Activated CD4-positive, alpha-beta T cell treated with anti-CD3 and anti-CD28 coated beads for 4 hours (primary cell): ENCODE data around the gene CTNNA2.

ENCODE experiments used
- DNase-seq, 2 donors: peaks; one replicate each; pipeline ENCODE4 v3.0.0-alpha.2; 2020

CTNNA2 gene

DNA sequence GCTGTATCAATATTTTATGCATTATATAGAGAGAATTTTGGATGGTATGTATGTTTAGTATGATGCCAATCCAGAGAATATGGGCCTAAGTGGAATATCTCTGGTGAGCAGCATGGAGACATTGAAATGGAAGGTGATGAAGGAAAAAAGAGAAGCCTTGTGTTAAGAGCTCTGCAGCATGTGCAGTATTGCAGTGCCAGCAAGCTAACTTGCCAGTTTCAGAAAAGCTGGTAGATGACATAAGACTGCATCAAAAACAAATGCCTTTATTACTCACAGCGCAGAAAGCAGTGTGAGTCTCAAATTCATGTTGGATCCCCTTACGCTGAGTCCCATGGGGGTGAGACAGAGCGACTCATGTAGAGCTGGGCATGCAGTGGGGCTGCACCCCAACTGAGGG, 280.2 kb downstream of the CTNNA2 start:
- no peak for DNase-seq

DNA sequence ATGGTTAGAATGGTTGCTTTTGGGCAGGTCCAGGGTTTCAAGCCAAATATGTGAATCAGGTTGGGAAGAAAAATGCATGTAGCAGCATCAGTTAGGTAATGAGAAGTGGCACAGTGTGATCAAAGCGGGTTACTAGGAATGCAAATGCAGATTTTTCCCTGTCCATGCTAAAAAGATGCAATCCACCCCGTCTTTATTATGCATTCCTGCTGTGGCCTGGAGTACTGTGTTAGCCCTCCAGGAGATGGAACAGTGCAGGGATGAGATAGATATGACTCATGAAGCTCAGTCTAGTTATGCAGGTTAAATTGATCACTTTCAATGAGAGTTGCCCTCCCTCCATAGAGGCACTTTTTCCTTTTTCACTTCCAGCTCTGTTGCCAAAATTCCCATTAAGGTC, 283.8 kb downstream of the CTNNA2 start:
- no peak for DNase-seq

DNA sequence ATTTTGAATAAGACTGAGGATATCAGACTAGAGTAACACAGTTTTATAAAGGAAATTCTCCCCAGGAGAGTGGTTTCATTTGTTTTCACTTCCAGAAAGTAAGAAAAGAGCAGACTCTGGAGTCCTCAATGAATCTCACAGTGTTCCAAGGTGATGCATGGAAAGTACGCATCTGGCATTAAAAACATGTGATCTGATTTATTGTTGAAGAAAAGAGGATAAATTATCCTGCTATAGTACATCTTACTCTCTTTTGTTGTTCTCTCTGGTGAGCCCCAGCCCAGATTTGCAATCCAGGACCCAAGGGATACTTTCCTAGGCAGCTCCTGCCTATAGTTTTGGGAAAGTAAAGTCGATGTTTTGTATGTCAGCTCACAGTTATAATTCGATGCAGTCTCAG, 285.9 kb downstream of the CTNNA2 start:
- DNase-seq: no peak

DNA sequence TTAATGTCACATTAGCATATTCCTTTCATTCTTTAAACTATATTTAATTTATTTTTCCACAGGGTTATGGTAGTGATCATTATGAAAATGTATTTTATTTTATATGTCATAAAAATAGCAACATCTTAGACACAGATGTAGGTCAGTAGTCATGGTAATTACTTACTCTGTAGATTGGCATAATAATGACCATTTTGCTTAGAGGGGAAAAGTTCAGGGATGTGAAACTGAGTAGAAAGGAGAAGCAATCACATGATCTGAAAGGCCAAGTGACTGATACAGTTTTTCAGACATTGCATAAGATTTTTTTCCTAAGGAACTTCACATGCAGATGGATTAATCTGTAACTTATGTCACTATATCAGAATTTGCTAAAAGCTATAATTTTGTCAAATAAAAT, 286.9 kb downstream of the CTNNA2 start:
- DNase-seq: no peak

DNA sequence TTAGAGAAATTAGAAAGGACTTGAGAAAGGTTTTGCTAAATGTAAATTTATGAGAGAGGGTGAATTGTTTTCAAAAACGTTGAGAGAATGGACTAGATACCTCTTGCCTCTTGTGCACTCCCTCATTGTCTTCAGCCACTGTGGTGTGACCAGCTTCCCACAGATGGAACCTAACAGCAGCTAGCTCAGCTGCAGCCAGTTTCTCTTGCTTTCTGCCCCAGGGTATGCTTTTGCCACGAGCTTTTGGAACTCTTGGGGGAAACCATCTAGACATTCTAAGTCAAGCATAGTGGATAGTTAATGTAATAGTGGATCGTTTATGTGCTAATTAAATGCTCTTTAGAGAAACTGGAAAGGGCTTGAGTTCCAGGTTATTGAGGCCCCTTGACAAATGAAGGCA, 288.2 kb downstream of the CTNNA2 start:
- DNase-seq: no peak

DNA sequence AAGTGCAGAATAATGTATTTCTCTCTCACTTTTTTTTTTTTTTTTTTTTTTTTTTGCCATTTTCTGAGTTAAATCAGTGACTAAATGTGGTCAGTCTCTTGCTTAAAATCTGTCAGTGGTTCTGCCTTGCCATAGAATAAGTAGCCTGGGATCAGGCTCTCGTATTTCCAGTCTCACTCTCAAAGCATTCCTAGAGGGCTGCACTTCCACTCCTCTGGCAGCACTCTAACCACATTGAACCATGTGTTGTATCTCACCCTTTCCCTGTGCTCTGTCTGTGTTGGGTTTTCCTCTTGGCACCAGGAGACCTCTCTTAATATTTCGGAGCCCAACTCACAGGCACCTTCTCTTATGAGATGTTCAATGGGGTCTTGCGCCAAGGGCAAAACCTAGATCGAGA, 304.4 kb downstream of the CTNNA2 start:
- no peak for DNase-seq

DNA sequence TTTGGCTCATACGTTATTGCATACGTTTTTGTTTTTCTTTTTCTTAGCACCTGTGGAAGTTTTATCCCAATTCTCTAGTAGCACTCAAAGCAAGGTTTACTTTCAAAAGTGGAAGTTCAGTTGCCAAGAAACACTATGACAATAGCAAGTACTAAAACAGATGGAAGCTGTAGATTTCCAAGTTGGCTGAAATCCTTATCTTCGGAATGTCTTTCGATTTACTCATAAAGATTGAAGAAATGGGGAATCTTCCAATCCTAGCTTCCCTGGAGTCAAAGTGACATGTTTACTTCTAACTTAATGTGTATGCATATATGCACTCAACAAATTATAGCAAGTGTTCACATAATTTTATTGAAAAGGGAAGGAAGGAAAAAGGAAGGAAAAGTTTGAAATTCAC, 307.4 kb downstream of the CTNNA2 start:
- no peak for DNase-seq

DNA sequence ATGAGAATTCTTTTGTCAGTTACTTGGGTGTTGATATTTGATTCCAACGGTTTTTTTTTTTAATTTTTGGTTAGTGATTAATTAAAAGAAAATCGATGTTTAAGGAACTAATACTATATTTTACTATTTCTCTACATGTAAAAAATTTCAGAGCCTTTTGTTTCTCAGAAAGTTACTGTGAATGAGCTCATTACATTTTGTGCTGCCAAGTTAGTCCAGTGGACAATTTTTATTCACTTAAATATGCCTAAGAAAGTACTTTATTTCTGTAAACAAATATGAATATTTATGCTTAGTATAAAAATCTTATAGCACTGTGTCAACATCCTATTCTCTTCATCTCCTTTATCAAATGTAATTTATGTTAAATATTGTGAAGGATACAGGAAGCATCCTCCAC, 309.3 kb downstream of the CTNNA2 start:
- DNase-seq: no peak

DNA sequence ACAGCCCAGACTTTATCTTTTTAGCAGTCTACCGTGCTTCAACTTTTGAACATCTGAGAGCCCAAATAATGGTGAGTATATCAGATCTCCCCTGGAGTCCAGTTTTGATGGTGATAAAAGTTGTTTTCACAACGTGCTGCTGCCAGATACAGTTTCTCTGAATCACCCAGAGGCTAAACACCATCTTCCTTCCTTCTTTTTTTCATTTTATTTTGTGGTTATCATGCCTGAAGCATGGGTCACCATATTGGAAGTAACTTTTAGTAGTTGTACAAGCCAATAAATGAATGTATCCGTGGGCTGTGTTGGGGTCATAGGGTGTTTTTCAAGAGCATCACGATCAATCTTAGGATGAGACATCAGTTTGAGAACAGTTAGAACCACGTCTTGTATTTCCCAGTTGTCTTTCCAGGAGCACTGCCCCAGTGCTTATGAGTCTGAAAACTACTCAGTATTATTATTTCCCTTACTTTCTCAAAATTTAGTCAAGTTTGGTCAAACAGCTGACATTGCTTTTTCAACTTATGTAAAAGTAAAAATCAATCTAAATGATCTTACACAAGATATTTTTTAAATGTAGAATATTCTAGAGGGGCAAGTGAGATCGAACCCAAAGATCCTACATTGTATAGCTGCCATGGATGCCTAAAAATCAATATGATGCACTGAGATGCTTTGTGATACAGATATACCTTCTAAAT, 311.4 kb downstream of the CTNNA2 start:
- no peak for DNase-seq

DNA sequence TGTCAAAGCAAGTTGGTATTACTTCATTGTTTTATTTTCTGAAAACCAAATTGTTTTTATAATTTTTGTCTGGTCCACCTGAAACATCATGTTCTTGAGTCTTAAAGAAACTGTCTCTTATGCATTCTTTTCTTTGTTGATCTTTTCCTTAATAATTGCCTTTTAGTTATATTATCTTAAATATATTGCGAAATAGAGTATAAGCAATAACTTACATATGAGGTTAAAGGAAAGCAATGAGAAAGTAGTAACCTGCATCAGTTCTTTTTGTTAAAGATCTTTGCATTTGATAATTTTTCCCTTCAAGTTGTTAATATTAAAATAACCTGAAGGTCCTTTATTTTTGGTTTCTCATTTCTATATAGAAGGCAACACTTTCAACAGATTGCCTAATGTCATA, 315.0 kb downstream of the CTNNA2 start:
- no peak for DNase-seq

DNA sequence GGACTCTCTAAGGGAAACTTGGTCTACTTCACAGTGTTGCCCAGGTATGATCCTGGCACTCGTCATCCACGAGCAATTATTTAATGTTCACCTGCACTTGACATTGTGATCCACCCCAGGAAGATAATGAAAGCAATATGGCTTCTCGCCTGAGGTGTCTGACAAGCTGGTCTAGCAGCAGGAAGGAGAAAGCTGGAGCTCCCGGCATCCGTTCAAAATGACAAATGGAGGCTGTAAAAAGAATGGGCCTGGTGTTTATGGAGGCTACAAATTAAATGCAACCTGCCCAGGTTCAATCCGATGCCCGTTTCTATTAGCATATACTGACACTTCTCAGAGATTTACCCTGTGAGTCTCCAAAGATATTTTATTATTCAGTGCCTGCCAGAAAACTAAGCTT, 317.6 kb downstream of the CTNNA2 start:
- DNase-seq: no peak

DNA sequence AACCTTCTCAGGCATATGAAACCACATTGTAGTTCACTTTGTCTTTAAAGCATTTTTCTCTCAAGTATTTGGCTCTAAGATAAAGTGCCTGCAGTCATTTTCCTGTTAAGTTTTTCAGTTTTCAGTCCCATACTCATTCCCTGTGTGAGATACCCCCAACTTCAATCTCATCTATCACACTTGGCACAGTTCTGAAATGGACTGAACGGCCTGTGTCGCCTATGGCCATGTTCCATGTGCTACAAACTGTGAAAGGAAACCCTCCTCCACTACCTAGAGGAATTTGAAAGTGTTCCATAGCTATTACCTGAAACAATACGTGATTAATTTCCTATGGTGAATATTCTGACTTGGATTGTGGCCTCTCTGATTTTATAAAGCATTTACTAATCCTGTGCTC, 319.1 kb downstream of the CTNNA2 start:
- DNase-seq: no peak

DNA sequence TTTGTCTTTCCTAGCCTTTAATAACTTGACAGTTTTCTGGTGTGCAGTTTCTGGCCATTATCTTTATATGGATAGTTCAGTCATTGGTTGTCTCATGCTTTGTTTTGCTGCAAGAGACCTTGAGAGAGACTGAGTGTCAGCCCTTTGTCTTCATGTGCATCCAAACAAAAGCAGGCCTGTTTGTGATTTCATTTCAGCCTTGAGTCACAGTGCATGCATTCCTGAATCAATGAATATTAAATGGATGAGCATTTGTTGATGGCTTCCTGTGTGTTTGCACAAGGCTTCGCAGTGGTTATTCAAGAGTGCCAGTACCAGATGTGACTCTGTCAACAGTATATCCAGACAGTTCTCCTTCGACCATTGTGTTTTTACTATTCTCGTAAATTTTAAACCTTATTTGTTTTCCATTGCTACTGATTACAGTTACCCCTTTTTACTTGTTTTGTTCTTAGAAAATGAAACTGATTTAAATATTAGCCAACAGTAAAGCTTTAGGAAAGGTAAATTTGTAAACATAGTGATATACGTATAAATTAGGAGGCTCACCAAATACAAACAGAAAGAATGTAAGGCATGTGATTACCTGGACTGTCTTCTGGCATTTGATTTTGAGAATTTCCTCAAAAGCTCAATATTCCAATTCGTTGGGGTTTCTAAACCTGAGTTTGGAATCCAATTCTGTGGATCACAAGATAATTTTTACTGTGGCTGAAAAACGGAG, 319.8 kb downstream of the CTNNA2 start:
- DNase-seq: no peak

DNA sequence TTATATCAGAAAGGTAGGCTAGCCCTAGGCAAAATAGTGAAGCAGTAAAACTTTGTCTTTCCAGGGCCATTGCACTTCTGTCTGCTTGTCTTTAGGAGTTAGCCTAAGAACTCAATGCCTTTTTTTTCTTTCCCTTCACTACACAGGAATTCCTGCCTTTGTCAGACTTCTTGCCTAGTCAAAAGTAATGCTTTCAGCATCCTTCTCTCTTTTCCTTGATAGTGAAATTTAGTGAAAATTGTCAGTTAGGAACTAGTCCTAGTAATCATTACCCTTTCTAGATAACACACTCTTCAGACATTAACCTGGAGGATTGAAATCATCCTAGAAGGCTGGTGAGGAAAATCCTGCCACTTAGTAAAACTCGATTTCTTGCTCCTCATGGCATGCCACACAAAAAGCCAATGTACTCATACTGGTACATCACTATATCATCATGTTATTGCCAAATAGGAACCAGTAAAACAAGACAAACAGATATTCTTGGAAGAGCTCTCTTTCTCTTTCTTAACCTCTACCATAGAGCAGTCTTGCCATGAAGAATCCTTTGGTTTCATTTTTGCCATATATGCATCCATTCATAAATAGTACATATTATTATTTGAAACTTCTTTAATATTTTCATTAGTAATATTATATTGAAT, 320.5 kb downstream of the CTNNA2 start:
- no peak for DNase-seq

DNA sequence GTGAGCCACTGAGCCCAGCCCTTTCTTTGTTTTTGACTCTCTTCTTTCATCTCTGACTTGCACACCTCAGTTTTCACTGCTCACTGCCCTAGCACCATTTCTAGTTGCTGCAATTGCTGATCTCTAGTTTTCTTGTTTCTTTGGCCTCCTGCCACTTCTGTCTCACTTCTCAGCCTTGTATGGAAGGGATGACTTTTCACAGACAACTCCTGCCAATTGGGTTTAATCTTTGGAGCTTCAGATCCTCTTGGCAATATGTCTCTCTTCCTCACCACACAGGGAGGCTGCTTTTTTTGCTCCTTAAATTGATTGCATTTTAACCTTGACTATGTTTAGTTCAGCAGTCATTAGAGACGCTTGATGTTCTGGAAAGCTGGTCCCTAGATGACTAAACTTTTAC, 323.1 kb downstream of the CTNNA2 start:
- DNase-seq: no peak

DNA sequence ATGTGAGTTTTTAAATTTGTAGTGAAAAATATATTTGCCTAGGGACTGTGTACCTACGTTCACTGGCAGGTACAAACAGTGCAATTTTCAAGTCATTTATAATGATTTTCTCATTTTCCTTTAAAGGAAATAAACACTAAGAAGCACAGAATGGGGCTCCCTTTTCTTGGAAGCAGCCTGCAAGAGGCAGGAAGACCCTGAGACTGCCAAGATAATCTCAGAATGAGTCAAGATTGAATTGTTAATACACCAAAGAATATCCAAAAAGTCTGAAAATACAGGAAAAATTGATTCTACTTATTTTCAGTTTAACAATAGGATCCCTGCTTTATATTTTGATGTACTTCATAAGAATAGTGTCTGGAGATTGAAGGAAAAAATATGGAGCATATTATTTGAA, 331.2 kb downstream of the CTNNA2 start:
- DNase-seq: no peak

DNA sequence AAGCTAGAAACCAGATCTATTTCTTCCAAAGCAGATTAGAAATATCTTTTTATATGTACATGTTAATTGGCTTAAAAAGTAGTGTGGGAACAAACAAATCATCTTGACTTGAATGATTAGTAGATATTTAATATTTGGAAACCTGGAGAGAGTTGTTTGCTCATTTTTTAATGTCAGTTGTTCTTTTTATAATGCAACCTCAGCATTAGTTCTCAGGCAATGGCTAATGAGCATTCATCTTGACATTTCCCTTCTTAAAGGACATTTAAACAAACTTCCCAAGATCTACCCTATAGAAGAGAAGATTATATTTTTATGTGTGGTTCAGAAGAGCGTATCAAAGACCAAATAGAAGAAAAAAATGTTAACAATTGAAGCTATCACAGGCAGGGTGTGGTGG, 334.0 kb downstream of the CTNNA2 start:
- no peak for DNase-seq

DNA sequence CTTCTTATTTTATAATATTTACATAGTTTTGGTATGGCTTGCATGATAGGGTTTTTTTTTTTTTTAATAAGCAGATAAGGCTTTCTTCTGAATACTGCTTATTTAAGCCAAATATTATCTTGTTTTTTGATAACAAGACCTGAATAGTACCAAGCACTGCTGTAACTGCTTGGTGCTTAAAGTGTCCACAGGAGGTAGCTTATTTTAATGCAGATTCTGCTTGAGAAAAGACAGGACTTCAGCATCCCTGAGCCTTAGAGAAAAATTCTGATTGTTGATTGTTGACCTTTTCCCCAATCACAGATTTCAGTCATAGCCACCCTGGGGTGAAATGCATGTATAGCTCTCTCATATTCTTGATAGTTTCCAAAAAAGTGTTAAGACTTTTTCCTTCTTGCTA, 336.4 kb downstream of the CTNNA2 start:
- DNase-seq: no peak

DNA sequence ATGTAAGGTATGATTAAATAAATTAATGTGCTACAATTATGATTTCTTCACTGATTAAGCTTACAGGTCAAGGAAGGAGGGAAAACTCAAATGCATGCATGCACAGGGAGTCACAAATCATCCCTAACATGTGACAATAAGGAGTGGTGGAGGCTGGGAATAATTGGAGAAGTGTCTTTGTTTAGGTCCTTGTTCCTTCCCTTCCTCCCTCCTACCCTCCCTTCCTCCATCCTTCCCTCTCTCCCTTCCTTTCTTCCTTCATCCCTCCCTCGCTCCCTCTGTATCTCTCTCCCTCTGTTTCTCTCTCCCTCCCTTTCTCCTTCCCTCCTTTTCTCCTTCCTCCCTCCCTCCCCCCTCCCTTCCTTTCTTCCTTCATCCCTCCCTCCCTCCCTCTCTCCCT, 337.1 kb downstream of the CTNNA2 start:
- DNase-seq: no peak

DNA sequence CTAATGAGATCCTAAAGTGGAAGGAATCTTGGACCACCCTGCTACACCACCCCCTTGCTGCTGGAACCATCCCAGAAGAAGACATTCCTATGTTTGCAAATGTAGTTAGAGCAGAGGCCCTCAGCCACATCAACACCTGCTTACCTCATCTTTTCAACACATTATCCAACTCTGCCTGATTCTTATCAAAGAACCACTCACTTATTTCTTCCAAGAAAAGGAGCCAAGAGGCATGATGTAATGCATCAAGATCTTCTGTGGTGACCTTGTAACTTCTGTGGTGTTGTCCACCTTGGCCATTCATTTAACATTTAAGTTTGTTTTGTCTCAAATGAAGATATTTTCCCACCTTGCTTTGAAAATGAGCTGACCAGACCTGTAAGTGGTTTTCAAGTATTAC, 338.1 kb downstream of the CTNNA2 start:
- no peak for DNase-seq

DNA sequence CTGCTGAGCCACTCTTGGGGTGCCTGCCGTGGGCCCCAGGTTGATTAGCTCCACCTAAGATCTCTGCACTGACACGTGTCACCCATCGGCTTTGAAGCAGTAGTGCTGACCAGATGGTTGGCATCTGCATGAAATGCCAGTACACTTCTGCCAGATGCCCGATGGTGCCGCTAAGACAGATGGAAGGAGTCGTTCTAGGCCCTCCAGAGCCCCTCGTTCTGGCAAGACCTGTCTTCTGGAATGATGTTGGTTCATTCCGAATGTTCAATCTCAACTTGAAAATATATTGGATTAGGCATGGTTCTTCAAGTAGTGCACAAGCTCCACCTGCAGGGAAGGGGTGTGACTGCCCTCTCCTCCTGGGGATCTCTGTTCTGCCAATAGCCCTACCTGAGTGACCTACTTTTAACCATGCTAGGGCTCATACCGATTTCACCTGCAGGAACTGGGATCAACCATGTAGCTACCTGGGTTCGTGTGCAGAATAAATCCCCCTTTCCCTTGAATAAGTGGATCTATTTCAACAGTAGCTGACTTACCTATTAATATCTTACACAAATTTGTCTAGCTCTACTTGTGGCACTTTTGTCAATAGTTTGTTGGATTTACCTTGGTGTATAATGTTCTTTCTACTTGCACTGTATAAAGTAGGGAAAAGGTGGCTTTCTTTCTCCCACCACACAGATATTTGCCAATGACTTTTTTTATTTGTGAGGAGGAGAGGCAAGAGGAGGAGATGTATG, 342.6 kb downstream of the CTNNA2 start:
- DNase-seq: no peak

DNA sequence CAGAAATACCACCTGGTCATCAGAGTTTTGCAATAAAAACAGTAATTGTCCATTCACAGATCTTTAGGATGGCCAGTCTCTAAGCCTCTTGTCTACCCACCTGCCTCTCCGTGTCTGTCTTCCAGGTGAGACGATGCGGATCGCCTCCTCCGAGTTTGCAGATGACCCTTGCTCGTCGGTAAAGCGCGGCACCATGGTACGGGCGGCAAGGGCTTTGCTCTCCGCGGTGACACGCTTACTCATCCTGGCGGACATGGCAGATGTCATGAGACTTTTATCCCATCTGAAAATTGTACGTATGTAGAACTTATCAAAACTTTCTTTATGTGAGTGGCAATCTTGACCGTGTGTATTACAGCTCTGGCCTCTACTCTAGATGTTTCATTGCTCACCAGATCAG, 345.0 kb downstream of the CTNNA2 start:
- DNase-seq: no peak

DNA sequence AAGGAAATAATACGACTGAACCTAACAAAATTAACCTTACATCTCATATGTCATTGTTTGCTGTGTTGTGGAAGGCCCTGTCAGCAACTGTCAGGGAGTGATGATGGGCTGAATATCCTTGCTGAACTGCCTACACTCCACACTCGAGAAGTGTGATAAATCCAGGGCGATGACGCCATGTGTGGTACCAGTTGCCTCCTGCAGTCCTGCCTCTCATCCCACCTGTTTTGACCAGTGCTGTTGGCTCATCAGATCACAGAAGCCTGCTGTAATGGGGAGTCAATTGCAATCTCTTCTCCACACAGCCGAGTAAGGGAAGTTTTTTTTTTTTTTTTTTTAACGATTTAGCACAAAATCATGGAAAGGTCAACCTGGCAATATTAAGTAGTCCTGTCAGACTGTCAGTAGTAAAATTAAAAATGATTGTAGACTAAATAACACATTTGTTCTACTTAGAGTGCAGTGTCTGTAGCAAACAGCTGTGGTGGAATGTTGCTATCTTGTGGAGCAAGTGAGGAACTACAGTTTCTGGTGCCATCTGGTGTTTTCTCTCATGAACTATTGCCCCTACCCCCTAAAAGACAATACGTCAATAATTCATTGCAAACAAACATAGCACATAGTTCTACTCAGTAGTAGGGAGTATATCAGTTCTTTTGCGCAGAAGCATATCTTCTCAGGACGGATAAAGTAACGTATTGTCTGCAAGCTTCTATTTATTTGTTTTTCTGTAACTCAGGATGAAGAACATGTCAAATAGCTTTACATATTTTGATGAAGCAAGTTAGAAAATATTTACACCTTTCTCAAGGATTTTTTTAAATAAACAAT, 347.6 kb downstream of the CTNNA2 start:
- DNase-seq: no peak
